ENCODE results near the gene FERMT3. TPM values are rescaled to one million over a fixed set of nuclear protein-coding genes. Genes with fewer than 3 reads are reported as not detected.

The FERMT3 gene
- total and polyA plus RNA-seq, 2 of the 8 experiments (the other 6 are each of a cell fraction or from before 2014, with no cell fraction given): 1.4 to 3.7 TPM

GRCh38 chr11:64256300-64256699 lies 49.8 kb downstream of the FERMT3 start (continued):
- no peak for TF ChIP-seq GABPA (IDR thresholded peaks at IDR 0.05; ENCODE audit: borderline replicate concordance, insufficient read depth, low read length)
- no peak for TF ChIP-seq SIX5 (IDR thresholded peaks at IDR 0.05; ENCODE audit: low read depth, low read length)
- TF ChIP-seq MAFK (IDR thresholded peaks at IDR 0.05; ENCODE audit: low read depth, low read length): no peak

All from H1 (cell line).